HG03558 (cell line): Measurements from ENCODE around the gene ASXL3.

Source experiments
- ATAC-seq: cut with Tn5 transposase; IDR thresholded peaks from one replicate; pipeline ENCODE4 v1.9.1; 2021; ENCODE audit warnings: moderate number of reproducible peaks; ENCODE audit not compliant: unreplicated experiment; ENCODE audit errors: extremely low read depth

The ASXL3 gene

GRCh38 chr18:33580546-33580945 lies 2.5 kb downstream of the ASXL3 start:
- ATAC-seq, result no peak

- no peak for ATAC-seq
Observed at GRCh38 chr18:33581856-33582255, 3.8 kb downstream of the ASXL3 start.

- no peak for ATAC-seq
Observed at GRCh38 chr18:33583901-33584300, 5.9 kb downstream of the ASXL3 start.

- ATAC-seq, result no peak
Observed at GRCh38 chr18:33584548-33585430, 6.8 kb downstream of the ASXL3 start.

- no peak for ATAC-seq
Observed at GRCh38 chr18:33585431-33585775, 7.4 kb downstream of the ASXL3 start.

- no peak for ATAC-seq
Observed at GRCh38 chr18:33588361-33588760, 10.3 kb downstream of the ASXL3 start.

GRCh38 chr18:33593261-33593660 lies 15.2 kb downstream of the ASXL3 start:
- no peak for ATAC-seq

- no peak for ATAC-seq
Observed at GRCh38 chr18:33594799-33595198, 16.8 kb downstream of the ASXL3 start.

GRCh38 chr18:33596178-33596854 lies 18.3 kb downstream of the ASXL3 start:
- no peak for ATAC-seq

- ATAC-seq, result no peak
Observed at GRCh38 chr18:33600846-33601245, 22.8 kb downstream of the ASXL3 start.

- no peak for ATAC-seq
Observed at GRCh38 chr18:33603454-33603853, 25.4 kb downstream of the ASXL3 start.

GRCh38 chr18:33605250-33605649 lies 27.2 kb downstream of the ASXL3 start:
- no peak for ATAC-seq

GRCh38 chr18:33606621-33607020 lies 28.6 kb downstream of the ASXL3 start:
- no peak for ATAC-seq

- ATAC-seq, result no peak
Observed at GRCh38 chr18:33611525-33612135, 33.6 kb downstream of the ASXL3 start.

GRCh38 chr18:33612632-33613031 lies 34.6 kb downstream of the ASXL3 start:
- no peak for ATAC-seq

- no peak for ATAC-seq
Observed at GRCh38 chr18:33616556-33616955, 38.5 kb downstream of the ASXL3 start.

GRCh38 chr18:33627114-33627513 lies 49.1 kb downstream of the ASXL3 start:
- no peak for ATAC-seq

- no peak for ATAC-seq
Observed at GRCh38 chr18:33630476-33630875, 52.5 kb downstream of the ASXL3 start.

GRCh38 chr18:33641141-33641540 lies 63.1 kb downstream of the ASXL3 start:
- ATAC-seq, result no peak

- no peak for ATAC-seq
Observed at GRCh38 chr18:33644494-33644893, 66.5 kb downstream of the ASXL3 start.

GRCh38 chr18:33647365-33647764 lies 69.3 kb downstream of the ASXL3 start:
- ATAC-seq, result no peak
